Measurements from ENCODE around the gene DNAH1.

DNA sequence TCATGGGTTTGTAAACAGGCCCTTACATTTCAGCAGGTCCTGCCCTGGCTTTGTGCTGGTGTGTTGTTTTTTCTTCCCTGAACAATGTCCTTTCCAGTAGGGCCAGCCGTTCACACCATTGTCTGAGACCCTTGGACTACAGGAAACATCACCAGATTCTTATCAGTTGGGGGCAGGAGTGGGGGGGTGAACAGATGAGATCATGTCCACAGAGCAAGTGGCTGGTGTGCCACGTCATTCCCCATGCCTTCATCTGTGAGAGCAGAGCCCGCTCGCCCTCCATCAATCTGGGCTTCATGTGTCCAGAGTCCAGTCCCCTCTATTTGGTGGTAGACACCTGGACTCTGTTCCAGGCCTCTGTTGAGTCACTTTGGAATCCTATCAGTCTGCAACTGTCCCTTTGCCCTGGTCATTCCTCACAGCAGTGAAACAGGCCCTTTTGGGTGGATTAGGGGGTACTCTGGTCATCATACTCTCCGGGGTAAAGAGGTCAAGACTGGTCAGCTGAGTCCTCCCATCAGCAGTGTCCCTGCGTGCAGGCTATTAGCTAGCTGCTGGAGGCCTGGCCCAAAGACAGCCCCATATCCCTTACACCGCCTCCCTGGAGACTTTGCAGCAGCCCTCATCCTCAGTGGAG lies 113.8 kb downstream of the DNAH1 start:
- TF ChIP-seq, protein P1, sequence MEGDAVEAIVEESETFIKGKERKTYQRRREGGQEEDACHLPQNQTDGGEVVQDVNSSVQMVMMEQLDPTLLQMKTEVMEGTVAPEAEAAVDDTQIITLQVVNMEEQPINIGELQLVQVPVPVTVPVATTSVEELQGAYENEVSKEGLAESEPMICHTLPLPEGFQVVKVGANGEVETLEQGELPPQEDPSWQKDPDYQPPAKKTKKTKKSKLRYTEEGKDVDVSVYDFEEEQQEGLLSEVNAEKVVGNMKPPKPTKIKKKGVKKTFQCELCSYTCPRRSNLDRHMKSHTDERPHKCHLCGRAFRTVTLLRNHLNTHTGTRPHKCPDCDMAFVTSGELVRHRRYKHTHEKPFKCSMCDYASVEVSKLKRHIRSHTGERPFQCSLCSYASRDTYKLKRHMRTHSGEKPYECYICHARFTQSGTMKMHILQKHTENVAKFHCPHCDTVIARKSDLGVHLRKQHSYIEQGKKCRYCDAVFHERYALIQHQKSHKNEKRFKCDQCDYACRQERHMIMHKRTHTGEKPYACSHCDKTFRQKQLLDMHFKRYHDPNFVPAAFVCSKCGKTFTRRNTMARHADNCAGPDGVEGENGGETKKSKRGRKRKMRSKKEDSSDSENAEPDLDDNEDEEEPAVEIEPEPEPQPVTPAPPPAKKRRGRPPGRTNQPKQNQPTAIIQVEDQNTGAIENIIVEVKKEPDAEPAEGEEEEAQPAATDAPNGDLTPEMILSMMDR (IDR thresholded peaks at IDR 0.05 in 4 of 5, conservative IDR thresholded peaks at IDR 0.05 in 1 of 5), result no peak
- TF ChIP-seq POLR2A (IDR thresholded peaks at IDR 0.05), result peak in 1 of 2 donors; percentile 25
